Gastroesophageal sphincter (tissue), 4 donors: Measurements from ENCODE around the gene ACSF3. TPM values are rescaled to one million over a fixed set of nuclear protein-coding genes. Genes with fewer than 3 reads are reported as not detected.
"Not testable (repeated sequence)": the region's sequence is repeated elsewhere in the genome, so short reads cannot be mapped to it uniquely, and the experiment has no call there.

Experiments used
- ATAC-seq: fragments of 150-250 bp; one replicate; pipeline ENCODE4 v1.9.1; 2016; ENCODE audit warnings: mild to moderate bottlenecking, moderate library complexity
- H3K27ac ChIP-seq, 4 donors: fragments of 200-600 bp; sonication (generic) in 3 of 4; 1 replicate in 3 of 4; 2 replicates in 1 of 4; pipeline ENCODE4 v1.5.1; 2016 to 2019
- H3K27me3 ChIP-seq: fragments of 200-600 bp; sonication (generic); one replicate; pipeline ENCODE4 v1.5.1; 2019
- H3K36me3 ChIP-seq, 2 donors: fragments of 200-600 bp; sonication (generic); one replicate each; pipeline ENCODE4 v1.5.1; 2019; ENCODE audit warnings: control low read depth in 1 of 2
- H3K4me1 ChIP-seq, 3 donors: fragments of 200-600 bp; sonication (generic); 1 replicate in 2 of 3; 2 replicates in 1 of 3; pipeline ENCODE4 v1.5.1; 2016 to 2019; ENCODE audit warnings: control low read depth in 2 of 3
- H3K4me3 ChIP-seq, 2 donors: fragments of 200-600 bp; sonication (generic); one replicate each; pipeline ENCODE4 v1.5.1; 2019; ENCODE audit warnings: mild to moderate bottlenecking in 1 of 2, moderate library complexity in 1 of 2
- H3K9me3 ChIP-seq, 3 donors: fragments of 200-600 bp; sonication (generic); one replicate each; pipeline ENCODE4 v1.5.1; 2017 to 2019; ENCODE audit warnings: control low read depth in 2 of 3
- EP300 ChIP-seq: sonication (generic); formaldehyde crosslinking; IDR thresholded peaks from one replicate; pipeline ENCODE4 v1.6.1; 2017; ENCODE audit warnings: antibody characterized with exemption, mild to moderate bottlenecking
- POLR2A ChIP-seq, 2 donors: fragments of 450-650 bp; IDR thresholded peaks; one replicate each; pipeline ENCODE4 v1.6.1; 2017; ENCODE audit warnings: antibody characterized with exemption in 2 of 2, mild to moderate bottlenecking in 2 of 2, moderate library complexity in 1 of 2
- POLR2AphosphoS5 ChIP-seq: sonication (generic); formaldehyde crosslinking; IDR thresholded peaks from one replicate; pipeline ENCODE4 v1.6.1; 2017; ENCODE audit warnings: antibody characterized with exemption
- WGBS, 2 donors: methylation state at CpG; one replicate each; pipeline ENCODE4 v1.1.5; 2018; ENCODE audit warnings: low coverage in 1 of 2; 5-methylcytosine and 5-hydroxymethylcytosine counted together
- total RNA-seq, 4 donors: library from RNA; depleted of rRNA; stranded (reverse); fragments of >200 nt; gene quantifications; one replicate each; pipeline ENCODE4 v1.1.0, GENCODE V29; 2016
- TF ChIP-seq, protein P1 (sequence below), 4 experiments: fragments of 200-600 bp in 2 of 4; fragments of 450-650 bp in 2 of 4; sonication (generic) in 1 of 4; IDR thresholded peaks; one replicate each; pipeline ENCODE4 v1.5.1; 2017 to 2019; ENCODE audit warnings: antibody characterized with exemption in 4 of 4, mild to moderate bottlenecking in 2 of 4, moderate library complexity in 2 of 4

Gene ACSF3
- total RNA-seq, 4 donors from 2014 or later = 14.5 to 33.8 (median 28.8) TPM

DNA sequence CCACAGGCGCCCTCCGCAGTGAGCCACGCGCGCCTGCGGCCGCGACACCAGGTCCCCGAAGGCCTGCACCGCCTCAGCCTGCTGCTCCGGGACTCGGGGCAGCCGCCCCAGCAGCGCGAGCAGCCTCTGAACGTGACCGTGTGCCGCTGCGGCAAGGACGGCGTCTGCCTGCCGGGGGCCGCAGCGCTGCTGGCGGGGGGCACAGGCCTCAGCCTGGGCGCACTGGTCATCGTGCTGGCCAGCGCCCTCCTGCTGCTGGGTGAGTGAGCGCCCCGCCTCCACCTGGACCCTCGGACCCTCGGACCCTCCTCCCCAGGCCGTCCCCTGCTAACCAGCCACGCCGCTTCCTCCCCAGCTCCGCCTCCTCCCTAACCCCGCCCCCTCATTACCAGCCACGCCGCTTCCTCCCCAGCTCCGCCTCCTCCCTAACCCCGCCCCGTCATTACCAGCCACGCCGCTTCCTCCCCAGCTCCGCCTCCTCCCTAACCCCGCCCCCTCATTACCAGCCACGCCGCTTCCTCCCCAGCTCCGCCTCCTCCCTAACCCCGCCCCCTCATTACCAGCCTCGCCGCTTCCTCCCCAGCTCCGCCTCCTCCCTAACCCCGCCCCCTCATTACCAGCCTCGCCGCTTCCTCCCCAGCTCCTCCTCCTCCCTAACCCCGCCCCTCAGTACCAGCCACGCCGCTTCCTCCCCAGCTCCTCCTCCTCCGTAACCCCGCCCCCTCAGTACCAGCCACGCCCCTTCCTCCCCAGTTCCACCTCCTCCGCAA lies 98.7 kb downstream of the ACSF3 start:
- not testable (repeated sequence) for H3K9me3 ChIP-seq, H3K36me3 ChIP-seq
- Histone ChIP-seq H3K4me3 (peak overlapping the region; percentile 25 to 56), H3K27ac (peak overlapping the region in 2 of 4 donors; percentile 7 to 45), H3K4me1 (peaks cover 0 to 19% (median 6%) of the 10 kb centered on the region in 3 donors), H3K27me3 (peaks cover 20% of the 10 kb centered on the region)
- ATAC-seq = peak; percentile 55
- TF ChIP-seq POLR2A (IDR thresholded peaks at IDR 0.05) = peak in 1 of 2 donors; percentile 24
- 6% methylated on average over 3 of the region's 63 CpGs; no CpG with 5 or more reads in 1 of the 2 donors for WGBS, 2 donors

DNA sequence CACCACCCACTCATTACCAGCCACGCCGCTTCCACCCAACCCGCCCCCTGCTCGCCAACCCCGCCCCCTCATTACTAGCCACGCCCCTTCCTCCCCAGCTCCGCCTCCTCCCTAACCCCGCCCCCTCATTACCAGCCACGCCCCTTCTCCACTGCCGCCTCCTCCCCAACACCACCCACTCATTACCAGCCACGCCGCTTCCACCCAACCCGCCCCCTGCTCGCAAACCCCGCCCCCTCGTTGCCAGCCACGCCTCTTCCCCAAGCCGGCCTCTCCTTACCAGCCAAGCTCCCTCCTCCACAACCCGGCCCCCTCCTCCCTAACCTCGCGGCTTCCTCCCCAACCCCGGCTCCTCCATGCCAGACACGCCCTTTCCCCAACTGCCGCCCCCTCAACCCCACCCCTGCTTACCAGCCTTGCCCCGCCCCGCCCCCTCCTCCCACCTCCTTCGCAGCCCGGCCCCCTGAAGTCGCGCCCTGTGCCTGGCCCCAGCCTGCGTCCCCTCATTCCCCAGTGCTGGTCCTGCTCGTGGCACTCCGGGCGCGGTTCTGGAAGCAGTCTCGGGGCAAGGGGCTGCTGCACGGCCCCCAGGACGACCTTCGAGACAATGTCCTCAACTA lies 99.4 kb downstream of the ACSF3 start:
- Histone ChIP-seq H3K4me3 (peak overlapping the region in 1 of 2 donors; percentile 56), H3K36me3 (no peaks in the 10 kb centered on the region), H3K27ac (no peak overlapping the region), H3K4me1 (peaks cover 0 to 19% (median 6%) of the 10 kb centered on the region in 3 donors), H3K9me3 (no peaks in the 10 kb centered on the region), H3K27me3 (peaks cover 27% of the 10 kb centered on the region)
- TF ChIP-seq EP300 (no peak), POLR2A (IDR thresholded peaks at IDR 0.05) (no peak), POLR2AphosphoS5 (no peak)
- TF ChIP-seq, protein P1, sequence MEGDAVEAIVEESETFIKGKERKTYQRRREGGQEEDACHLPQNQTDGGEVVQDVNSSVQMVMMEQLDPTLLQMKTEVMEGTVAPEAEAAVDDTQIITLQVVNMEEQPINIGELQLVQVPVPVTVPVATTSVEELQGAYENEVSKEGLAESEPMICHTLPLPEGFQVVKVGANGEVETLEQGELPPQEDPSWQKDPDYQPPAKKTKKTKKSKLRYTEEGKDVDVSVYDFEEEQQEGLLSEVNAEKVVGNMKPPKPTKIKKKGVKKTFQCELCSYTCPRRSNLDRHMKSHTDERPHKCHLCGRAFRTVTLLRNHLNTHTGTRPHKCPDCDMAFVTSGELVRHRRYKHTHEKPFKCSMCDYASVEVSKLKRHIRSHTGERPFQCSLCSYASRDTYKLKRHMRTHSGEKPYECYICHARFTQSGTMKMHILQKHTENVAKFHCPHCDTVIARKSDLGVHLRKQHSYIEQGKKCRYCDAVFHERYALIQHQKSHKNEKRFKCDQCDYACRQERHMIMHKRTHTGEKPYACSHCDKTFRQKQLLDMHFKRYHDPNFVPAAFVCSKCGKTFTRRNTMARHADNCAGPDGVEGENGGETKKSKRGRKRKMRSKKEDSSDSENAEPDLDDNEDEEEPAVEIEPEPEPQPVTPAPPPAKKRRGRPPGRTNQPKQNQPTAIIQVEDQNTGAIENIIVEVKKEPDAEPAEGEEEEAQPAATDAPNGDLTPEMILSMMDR (IDR thresholded peaks at IDR 0.05) = no peak
- WGBS, 2 donors = 10 to 20% methylated on average over 2 to 3 of the region's 39 CpGs
- ATAC-seq = peak; percentile 55

DNA sequence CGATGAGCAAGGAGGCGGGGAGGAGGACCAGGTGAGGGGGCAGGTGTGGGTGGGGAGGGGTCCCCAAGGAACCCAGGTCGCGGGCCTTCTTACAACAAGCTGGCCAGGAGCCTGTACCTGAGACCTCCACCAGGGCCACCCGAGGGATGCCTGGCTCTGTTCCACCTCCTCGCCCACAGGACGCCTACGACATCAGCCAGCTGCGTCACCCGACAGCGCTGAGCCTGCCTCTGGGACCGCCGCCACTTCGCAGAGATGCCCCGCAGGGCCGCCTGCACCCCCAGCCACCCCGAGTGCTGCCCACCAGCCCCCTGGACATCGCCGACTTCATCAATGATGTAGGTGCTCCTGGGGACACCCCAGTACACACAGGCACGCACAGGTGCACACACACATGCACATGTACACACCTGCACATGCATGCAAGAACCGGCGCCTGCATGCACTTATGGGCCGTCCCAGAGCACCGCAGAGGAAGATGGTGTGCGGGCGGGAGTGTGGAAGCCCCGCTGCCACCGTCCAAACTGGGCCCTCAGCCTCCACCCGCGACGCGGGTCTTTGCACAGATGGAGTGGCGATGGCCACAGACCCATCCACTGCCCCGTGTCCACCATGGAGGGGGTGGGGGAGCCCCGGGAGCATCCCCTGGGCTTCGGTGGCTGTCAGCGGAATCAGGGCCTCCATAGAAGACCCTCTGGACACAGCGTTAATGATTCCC lies 100.1 kb downstream of the ACSF3 start:
- H3K27ac ChIP-seq = no peak overlapping the region
- TF ChIP-seq, protein P1 (IDR thresholded peaks at IDR 0.05) = no peak
- TF ChIP-seq POLR2A (IDR thresholded peaks at IDR 0.05) (no peak), EP300 (no peak), POLR2AphosphoS5 (no peak)
- 67% methylated on average over 3 of the region's 38 CpGs; no CpG with 5 or more reads in 1 of the 2 donors for WGBS, 2 donors
- H3K4me1 ChIP-seq = peaks cover 0 to 19% (median 6%) of the 10 kb centered on the region in 3 donors
- H3K27me3 ChIP-seq = peaks cover 34% of the 10 kb centered on the region
- H3K9me3 ChIP-seq = no peaks in the 10 kb centered on the region
- no peak for ATAC-seq
- peak overlapping the region in 1 of 2 donors; percentile 56 for H3K4me3 ChIP-seq
- no peaks in the 10 kb centered on the region for H3K36me3 ChIP-seq

DNA sequence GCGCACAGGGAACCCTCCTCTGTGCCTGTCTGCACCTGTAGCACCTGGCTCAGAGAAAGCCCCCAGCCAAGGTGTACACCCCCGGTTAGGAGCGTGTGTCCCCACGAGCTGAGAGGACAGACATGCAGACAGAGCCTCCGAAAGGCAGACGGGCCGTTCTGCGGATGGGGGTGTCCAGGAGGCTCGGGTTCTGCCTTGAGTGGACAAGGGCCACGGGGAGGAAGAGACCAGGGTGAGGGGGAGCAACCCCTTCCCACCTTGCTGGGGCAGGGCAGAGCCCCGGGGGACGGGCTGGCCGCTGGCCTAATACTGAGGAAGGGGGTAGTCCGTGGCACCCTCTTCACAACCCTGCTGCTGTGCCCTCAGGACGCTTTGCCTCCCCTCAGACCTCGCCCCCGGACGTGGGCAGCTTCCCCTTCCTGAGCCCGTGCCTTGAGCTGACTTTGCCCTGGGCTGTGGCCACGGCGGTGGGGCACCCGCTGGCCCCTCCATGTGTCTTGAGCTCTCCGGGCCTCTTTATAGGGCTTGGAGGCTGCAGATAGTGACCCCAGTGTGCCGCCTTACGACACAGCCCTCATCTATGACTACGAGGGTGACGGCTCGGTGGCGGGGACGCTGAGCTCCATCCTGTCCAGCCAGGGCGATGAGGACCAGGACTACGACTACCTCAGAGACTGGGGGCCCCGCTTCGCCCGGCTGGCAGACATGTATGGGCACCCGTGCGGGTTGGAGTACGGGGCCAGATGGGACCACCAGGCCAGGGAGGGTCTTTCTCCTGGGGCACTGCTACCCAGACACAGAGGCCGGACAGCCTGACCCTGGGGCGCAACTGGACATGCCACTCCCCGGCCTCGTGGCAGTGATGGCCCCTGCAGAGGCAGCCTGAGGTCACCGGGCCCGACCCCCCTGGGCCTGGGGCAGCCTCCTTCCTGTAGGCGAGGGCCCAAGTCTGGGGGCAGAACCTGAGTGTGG lies 101.0 kb downstream of the ACSF3 start:
- no CpG with 5 or more reads among the region's 45 CpGs for WGBS, 2 donors

More for the DNA sequence above, 101.0 kb downstream of the ACSF3 start:
- H3K4me1 ChIP-seq = peaks cover 0 to 19% (median 6%) of the 10 kb centered on the region in 3 donors
- H3K27ac ChIP-seq = no peak overlapping the region
- no peak for ATAC-seq
- no peaks in the 10 kb centered on the region for H3K36me3 ChIP-seq
- TF ChIP-seq, protein P1 (IDR thresholded peaks at IDR 0.05) = no peak
- no peak for TF ChIP-seq POLR2A (IDR thresholded peaks at IDR 0.05)
- H3K4me3 ChIP-seq = no peak overlapping the region
- H3K27me3 ChIP-seq = peaks cover 43% of the 10 kb centered on the region
- no peaks in the 10 kb centered on the region for H3K9me3 ChIP-seq
